Uterus (tissue), 2 donors: ENCODE results near the gene MCUR1.

ENCODE experiments used
- CTCF ChIP-seq, 4 experiments: fragments of 200-600 bp in 2 of 4; fragments of 450-650 bp in 2 of 4; sonication (generic) in 2 of 4; IDR thresholded peaks; one replicate each; pipeline ENCODE4 v1.5.1; 2016 to 2019; ENCODE audit warnings: antibody characterized with exemption in 4 of 4, mild to moderate bottlenecking in 2 of 4, moderate library complexity in 1 of 4
- POLR2A ChIP-seq, 2 donors: fragments of 450-650 bp; IDR thresholded peaks; one replicate each; pipeline ENCODE4 v1.6.1; 2016; ENCODE audit warnings: antibody characterized with exemption in 2 of 2, mild to moderate bottlenecking in 1 of 2, moderate library complexity in 1 of 2

- TF ChIP-seq CTCF (IDR thresholded peaks at IDR 0.05) (no peak), POLR2A (IDR thresholded peaks at IDR 0.05) (no peak)
Measured at GRCh38 chr6:13830803-13831202, 16.4 kb upstream of the MCUR1 start.
